Hypothalamus (tissue), 51 donors: ENCODE data around the gene AP2A2.

Source experiments
- DNase-seq, 51 donors: peaks; one replicate each; lab custom pipeline; 2025; lab: John Stamatoyannopoulos, UW

AP2A2 gene

DNA sequence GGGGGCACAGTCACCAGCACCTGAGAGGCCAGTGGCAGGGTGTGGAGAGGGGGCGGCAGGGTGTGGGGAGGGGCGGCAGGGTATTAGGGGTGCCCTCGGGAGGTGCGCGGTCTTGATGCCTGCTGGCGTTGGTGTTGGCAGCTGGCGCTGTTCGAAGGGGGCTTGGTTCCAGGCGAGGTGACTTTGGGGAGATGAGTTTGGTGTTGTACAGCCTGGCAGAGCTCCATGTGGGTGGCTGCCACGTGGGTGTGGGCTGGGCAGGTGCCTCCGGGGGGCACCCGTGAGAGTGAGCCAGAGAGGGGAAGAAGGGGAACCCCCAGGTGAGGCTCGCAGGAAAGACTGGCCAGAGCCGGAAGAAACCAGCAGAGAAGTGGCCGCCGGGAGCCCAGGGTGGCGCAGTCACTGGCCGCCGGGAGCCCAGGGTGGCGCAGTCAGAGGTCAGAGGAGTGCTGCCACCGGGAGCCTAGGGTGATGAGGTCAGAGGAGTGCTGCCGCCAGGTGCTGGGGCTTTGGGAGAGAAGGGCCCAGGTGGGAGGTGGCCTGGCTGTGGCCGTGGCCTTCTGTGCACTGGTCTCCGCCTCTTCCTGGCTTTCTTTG, 66.1 kb downstream of the AP2A2 start:
- DNase-seq: no peak

DNA sequence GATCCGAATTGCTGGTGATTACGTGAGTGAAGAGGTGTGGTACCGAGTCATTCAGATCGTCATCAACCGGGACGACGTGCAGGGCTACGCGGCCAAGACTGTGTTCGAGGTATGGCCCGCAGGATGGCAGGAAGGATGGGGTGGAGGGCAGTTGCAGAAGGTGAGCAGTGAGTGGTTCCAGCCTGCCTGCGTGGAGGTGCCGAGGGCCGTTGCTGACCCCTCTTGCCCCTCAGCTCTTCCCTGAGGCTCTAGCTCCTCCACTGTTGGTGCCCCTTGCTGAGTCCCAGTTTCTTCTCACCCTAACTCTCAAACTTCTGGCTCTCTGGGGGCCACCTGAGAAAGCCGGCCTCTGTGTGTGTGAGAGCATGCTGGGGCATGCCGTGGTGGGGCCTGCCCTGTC, 66.9 kb downstream of the AP2A2 start:
- no peak for DNase-seq

DNA sequence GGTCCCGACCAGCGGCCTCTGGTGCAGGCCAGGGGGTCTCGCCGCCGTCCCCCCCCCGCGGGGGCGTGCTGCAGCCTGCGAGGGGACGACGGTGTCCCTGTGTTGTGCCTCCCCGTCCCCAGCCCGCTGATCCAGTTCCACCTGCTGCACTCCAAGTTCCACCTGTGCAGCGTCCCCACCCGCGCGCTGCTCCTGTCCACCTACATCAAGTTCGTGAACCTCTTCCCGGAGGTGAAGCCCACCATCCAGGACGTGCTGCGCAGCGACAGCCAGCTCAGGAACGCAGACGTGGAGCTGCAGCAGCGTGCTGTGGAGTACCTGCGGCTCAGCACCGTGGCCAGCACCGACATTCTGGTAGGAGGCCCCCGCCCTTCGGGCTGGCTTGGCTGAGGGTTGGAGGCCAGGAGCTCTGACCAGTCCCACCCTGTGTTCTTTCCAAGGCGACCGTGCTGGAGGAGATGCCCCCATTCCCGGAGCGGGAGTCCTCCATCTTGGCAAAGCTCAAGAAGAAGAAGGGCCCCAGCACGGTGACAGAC, 68.0 kb downstream of the AP2A2 start:
- no peak for DNase-seq

DNA sequence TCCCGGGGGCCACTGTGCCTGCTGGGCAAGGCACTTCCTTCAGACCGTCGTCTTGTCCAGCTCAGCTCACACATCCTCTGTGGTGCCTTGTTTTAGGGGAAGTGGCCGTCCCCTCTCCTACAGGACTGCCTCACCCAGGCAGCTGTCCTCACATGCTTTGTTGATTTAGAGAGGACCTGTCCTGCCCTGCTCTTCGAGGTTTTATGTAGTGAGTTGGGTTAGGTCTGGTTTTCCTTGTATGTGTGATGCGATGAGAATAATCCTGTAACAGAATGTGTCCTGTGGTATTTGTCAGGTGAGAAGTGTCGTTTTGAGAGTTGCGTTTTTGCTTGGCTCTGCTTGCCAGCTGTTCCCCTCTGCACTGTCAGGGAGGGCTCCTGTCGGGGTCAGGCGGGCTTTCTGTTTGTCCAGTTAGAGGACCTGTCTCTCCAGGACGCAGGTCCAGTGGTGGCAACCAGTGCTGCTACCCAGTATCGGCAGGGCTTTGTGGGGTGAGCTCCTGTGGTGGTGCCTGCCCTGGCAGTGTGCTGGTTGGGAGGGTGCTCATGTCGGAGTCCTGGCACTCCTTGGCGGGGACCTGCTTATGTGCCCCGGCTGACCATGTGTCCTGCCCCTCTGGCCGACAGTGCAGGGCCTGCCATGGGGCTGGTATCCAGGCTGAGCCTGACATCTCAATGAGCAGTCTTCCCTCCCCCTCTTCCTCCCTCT, 69.5 kb downstream of the AP2A2 start:
- no peak for DNase-seq

DNA sequence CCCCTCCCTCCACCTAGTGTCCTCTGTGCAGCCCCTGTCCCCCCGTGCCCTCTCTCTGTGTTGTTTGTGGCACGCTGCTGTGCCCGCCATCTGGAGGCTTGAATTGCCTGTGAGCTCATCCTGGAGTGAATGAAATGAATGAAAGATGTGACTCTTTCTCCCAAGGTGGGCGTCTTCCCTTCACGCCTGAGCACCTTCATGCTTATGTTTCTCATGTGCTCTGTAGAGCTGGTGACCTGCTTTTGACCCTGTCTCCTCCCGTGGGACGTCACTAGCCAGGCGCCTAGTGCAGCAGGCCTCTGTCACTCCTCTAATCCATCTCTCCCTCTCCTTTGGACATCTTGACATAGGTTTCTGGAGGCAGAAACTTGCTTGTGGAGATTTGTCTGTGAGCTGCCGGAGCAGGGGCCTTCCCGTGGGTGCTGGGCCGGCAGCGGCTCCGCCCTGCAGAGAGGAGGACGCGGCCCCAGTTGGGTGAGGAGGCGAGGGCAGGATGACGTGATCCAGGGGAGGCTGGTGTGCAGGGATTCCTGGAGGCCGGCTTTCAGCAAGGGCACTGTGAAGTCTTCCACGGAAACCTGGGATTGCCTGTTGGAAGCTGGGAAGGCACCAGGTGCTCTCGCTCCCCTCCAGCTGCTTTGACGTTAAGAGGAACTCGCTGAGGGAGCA, 70.2 kb downstream of the AP2A2 start:
- DNase-seq: peak in 3 of 51 donors; percentile 10 to 49 (median 13)

DNA sequence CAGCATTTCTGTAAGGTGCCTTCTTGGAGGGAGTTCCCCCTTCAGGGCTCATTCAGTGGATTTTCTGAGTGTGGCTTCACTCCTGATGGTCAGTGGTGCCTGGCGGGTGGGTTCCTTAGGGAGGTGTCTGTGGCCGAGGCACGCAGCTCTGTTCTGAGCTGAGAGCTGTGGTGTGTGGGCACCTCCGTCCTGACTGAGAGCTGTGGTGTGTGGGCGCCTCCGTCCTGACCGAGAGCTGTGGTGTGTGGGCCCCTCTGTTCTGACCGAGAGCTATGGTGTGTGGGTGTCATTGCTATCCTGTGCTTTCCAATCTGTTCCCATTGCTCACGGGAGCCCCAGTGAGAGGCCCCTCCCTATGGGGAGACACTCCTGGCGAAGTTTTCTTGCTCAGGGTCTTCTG, 71.0 kb downstream of the AP2A2 start:
- DNase-seq: peak in 1 of 51 donors; percentile 39

DNA sequence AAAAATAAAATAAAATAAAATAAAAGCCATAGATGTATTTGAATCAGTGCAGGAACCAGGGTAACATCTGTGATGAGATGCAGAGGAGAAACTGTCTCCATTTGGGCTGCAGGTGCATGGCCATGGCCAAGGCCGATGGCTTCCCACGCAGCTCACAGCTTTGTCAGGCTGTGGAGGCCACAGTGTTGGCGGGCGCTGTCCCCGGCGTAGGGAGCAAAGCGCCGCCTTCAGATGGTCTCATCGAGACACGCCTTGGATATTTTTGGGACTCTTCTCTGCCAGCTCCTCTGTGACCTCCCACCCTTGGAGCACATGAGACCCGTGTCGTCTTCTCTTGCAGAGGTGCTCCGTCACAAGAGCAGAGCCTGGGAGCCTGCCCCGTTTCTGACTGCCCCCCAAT, 72.2 kb downstream of the AP2A2 start:
- DNase-seq: no peak

DNA sequence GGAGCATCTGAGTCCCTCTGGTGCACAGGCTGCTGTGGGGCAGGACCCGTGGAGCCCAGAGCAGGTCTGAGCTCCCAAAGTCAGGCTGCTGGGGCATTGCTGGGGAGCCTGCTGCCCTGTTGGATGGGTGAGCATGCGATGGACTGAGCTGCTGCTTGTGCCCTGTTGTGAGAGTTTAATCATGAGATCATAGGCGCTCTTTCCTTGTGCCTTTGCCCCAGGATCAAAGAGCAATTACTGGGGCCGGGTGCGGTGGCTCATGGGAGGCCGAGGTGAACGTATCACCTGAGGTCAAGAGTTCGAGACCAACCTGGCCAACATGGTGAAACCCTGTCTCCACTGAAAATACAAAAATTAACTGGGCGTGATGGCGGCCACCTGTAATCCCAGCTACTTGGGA, 73.3 kb downstream of the AP2A2 start:
- no peak for DNase-seq

DNA sequence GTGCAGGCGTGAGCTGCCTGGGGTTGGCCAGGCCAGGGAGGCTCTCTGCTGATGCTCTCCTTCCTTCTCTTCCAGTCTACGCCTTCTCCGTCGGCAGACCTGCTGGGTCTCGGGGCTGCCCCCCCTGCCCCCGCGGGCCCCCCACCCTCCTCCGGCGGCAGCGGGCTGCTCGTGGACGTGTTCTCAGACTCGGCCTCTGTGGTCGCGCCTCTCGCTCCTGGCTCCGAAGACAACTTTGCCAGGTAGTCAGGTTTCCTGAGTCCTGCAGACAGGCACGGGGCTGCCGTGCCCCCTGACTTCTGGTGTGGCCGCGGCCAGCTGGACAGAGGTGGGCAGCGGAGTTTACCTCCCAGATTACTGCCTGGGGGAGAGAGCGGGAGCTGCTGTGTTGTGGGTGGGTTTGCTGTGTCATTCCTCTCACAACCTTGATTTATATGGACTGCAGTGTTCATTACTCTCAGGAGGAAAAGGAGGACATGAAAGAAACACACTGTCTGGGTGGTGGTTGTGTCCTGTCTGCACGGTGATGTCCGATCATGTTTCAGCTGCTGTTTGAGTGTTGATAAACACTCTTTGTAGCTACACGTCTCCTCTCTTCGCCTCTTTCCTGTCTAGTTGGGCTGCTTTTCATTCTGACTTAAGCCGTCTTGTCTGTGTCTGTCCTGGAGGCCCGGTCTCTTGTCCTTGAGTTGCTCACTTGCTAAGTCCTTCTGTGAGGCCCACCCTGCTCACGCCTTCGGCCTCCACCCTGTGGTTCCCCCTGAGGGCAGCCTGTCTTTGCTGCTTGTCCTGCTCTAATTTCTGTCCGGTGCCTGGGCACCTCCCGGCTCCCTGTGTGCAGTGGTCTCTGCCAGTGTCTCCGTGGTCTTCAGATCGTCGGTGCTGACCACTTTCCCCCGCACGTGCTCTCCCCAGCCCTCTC, 74.9 kb downstream of the AP2A2 start:
- DNase-seq: no peak

DNA sequence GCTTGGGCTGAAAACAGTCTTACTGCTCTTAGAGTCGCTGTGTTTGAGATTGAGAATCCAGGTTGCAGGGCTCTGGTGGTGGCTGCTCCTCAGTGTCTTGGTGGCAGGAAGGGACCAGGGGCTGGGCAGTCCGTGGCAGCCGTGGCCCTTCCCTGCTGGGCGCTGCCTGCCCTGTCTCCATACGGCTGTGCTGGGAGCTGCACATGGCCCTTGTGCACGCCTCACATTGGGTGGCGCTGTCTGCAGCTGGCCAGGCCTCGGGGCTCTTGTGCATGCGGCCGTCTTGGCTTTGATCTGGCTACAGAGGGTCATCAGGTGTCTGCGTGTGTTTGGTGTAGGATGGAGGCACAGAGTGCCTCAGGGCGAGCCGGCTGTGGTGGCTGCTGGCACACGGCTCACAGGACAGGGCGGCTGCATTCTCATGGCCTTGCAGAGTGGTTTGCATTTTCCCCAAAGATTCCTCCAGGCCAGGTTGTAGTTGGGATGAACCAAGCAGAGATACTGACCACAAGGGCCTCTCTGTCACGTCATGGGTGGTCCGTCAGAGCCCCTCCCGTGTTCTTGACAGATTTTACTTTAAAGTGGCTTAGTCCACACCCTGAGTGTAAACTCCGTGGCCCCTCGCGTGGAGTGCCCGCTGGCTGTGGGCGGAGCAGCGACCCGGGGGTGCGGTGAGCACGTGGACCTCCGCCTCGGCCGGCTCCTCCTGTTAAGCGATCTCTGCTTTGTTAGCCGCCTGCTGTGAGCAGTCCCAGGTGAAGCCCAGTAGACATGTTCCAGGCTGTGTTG, 76.1 kb downstream of the AP2A2 start:
- no peak for DNase-seq

DNA sequence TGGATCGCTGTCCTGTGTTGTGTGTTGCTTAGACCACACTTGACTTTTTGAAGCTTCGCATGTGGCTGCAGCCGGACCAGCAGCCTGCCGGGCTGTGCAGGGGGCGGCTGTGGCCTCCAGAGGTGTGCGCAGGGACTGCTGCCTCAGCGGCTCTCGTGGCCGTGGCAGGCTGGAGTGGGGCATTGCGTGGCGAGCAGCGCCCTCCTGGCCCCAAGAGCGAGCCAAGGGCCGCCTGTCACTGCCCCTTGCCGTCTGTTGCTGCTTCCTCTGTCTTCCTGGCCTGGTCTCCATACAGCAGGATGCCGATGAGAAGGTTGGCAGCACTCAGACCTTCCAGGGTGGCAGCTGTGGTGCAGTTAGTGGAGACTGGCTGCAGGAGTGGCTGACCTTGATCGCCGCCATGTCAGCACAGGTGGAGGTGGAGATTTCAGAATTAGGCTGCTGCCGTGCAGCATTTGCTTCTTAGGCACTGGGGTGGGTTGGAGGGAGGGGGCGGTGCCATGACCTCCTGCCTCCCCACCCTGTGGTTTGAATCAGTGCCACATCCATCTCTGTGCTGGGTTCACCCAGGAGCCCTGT, 76.8 kb downstream of the AP2A2 start:
- no peak for DNase-seq

DNA sequence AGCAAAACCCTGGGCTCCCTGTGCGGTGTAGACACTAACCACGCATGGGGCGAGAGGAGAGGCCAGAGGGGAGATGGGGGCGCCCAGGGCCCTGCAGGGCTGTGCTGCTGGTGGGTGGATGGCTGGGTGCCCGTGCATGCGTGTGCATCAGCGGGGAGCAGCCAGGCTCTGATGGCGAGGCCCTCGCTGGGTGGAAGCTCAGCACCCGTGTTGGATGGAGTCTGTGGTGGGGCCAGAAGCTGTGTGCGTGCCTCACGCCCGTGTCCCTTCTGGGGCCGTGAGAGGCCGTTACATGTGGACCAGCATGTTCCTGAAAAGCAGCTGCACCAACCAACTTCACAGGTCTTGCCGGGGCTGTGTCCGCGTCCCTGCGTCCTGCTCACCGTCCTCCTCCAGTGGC, 77.5 kb downstream of the AP2A2 start:
- DNase-seq: no peak

DNA sequence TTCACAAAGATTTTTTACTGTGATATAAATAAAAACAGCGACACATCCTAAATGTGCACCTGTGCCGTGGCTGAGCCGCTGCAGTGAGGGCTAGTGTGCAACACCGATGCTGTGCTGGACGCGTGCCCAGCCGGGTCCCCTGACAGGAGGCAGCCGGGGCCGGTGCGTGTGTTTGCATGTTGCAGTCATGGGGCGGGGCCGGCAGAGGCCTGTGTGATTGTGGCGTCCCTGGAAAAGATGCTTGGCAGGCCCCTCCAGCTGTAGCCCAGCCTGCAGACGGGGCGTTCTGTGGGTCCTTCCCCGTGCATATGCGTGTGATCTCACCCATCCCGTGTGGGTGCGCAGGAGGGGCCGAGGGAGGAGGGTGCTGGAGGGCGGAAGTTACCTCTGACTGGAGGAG, 80.3 kb downstream of the AP2A2 start:
- no peak for DNase-seq

DNA sequence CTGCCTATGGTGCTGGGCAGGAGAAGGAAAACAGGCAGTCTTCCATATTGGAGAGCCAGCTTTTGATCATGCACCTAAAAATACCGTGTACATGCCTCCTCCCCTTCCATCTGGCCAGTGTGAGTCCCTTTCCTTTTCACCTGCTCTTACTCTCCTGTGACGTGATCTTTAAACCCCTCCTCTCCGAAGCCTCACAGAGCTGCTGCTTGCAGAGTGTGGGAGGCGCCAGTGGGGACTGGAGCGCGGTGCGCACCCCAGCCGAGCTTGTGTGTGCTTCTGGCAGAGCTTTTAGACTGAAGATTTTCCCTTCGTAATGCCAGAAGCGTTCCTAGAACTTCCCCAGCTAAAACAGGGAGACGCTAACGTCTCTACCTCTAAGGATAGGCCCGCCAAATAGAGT, 81.1 kb downstream of the AP2A2 start:
- peak in 10 of 51 donors; percentile 6 to 55 (median 13) for DNase-seq

DNA sequence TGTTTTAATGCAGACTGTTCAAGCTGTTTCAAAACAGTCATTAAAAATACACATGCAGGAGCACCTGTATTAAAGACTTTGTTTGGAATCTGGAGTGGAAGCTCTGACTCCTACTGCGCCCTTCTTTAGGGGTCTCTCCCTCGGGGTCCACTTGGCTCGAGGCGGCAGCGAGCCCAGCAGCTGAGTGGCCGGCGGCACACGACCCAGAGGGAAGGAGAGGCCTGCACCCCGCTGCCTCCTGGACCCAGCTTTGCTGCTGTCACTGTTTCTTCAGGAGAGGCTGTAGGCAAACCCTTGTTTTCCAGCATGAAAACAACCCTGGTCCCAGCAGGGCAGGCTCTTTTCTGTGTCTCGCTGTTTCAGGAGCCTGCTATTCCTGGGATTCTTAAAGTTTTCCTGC, 81.6 kb downstream of the AP2A2 start:
- no peak for DNase-seq

DNA sequence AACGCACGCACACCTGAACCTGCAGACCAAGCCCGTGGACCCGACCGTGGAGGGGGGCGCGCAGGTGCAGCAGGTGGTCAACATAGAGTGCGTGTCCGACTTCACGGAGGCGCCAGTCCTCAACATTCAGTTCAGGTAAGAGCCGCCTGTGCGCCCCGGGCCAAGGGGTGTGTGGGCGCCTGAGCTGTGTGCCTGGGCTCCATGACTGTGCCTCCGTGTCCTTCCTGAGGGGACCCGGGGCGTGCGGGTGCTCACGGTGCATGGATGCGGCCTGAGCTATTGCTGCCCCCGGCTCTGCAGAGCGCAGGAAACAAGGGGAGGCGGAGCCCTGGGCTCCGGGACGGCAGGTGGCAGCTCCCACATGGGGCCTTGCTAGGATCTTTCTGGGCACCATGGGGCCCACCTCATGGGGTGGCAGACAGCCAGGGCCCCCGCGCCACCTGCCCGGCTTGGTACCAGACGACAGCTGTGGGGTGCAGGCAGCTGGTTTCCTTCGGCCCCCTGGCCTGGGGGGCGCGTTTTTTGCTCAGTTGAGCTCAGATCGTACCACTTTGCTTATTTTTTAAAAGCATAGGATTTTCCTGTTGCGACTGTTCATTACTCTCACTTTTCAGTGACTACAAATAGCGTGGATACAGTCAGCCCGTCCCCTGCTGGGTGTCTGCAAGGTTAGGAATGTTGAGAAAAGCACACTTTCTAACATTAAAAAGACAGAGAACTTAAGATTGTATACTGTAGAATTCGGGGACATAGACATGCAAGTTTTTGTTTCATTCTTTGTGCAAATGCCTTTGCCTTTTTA, 82.5 kb downstream of the AP2A2 start:
- no peak for DNase-seq

DNA sequence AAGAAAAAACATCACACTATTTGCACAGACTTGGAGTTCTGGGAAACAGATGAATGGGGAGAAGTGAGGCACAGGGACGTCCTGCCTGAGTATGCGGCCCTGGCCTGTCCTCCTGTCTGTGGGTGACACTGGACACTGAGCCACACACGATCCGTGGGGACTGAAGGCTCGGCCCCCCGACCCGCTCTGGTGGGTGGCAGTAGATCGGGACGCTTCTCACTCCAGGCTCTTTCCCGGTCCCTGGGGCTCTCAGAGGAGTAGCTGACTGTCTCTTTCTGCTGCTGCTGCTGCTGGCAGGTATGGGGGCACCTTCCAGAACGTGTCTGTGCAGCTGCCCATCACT, 83.1 kb downstream of the AP2A2 start:
- DNase-seq: no peak

DNA sequence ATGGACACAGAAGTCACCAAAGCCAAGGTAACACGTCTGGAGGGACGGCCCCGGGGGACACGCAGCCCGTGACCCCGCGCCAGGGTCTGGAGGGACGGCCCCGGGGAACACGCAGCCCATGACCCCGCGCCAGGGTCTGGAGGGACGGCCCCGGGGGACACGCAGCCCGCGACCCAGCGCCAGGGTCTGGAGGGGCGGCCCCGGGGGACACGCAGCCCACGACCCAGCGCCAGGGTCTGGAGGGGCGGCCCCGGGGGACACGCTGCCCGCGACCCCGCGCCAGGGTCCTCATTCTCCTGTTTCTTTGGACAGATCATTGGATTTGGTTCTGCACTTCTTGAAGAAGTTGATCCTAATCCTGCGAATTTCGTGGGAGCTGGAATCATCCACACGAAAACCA, 83.7 kb downstream of the AP2A2 start:
- no peak for DNase-seq

DNA sequence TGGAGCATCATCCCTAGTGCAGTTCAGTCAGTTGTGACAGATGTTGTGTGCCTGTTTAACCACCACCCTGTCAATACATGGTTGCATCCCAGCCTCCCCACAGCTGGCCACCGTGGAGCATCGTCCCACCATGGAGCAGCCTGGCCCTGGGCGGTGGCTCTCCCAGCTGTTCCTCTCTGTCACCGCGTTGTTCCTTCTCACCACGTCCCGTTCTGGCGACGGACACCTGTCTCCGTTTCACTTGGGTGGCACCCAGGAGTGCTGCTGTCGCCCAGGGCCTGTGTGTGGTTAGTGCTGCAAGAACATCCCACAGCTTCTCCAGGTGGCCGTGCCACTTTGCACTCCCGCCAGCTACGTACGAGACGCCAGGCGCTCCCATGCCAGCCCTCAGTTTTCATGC, 84.3 kb downstream of the AP2A2 start:
- no peak for DNase-seq
